B cell (primary cell): ENCODE measurements around the gene ITSN1. TPM values are rescaled to one million over a fixed set of nuclear protein-coding genes. Genes with fewer than 3 reads are reported as not detected.

ENCODE experiments used
- ATAC-seq: fragments of 200-7000 bp; cut with Tn5 transposase; one replicate; pipeline ENCODE4 v1.10.0; 2021; ENCODE audit warnings: low read depth, mild to moderate bottlenecking, moderate number of reproducible peaks, moderate library complexity
- CTCF ChIA-PET: fragments of 350-600 bp; sonication (Branson Sonifier 250); formaldehyde crosslinking; loops from one replicate; lab custom pipeline; 2021; ENCODE audit warnings: antibody characterized with exemption, inconsistent platforms; lab: Charles Lee
- POLR2A ChIA-PET: fragments of 350-600 bp; sonication (Branson Sonifier 250); formaldehyde crosslinking; loops from one replicate; lab custom pipeline; 2021; ENCODE audit warnings: antibody characterized with exemption; lab: Charles Lee
- DNase-seq: peaks from one replicate; pipeline ENCODE4 v3.0.0; 2013
- H2AFZ ChIP-seq: 2 replicates; pipeline ENCODE4 v1.6.1; 2012; ENCODE audit warnings: mild to moderate bottlenecking, low read depth, low read length; ENCODE audit not compliant: insufficient read depth, poor library complexity, severe bottlenecking
- H3K27ac ChIP-seq, 2 donors: 1 replicate in 1 of 2; 2 replicates in 1 of 2; pipeline ENCODE4 v1.5.1; 2012 to 2013; ENCODE audit warnings: low read length in 2 of 2, mild to moderate bottlenecking in 2 of 2, moderate library complexity in 1 of 2
- H3K27me3 ChIP-seq, 4 experiments: fragments of 200-600 bp in 1 of 4; sonication (generic) in 1 of 4; replicated peaks in 1 of 4; 1 replicate in 2 of 4; 2 replicates in 2 of 4; pipeline versions ENCODE4 v1.6.1 to v1.7.0; 2013 to 2016; ENCODE audit warnings: low read length in 3 of 4, mild to moderate bottlenecking in 2 of 4, mixed read lengths in 1 of 4, moderate library complexity in 1 of 4; ENCODE audit not compliant: insufficient read depth in 4 of 4, control insufficient read depth in 3 of 4; ENCODE audit errors: control extremely low read depth in 1 of 4
- H3K36me3 ChIP-seq, 2 experiments: replicated peaks in 1 of 2; 1 replicate in 1 of 2; 2 replicates in 1 of 2; pipeline versions ENCODE4 v1.6.1 to v1.7.1; 2013; ENCODE audit warnings: low read length in 1 of 2; ENCODE audit not compliant: insufficient read depth in 2 of 2, control insufficient read depth in 1 of 2; ENCODE audit errors: control extremely low read depth in 1 of 2, extremely low read depth in 1 of 2
- H3K4me1 ChIP-seq, 2 donors: fragments of 200-600 bp in 1 of 2; sonication (generic) in 1 of 2; 1 replicate in 1 of 2; 2 replicates in 1 of 2; pipeline versions ENCODE4 v1.5.1 to v1.6.1; 2013 to 2017; ENCODE audit warnings: low read length in 2 of 2; ENCODE audit not compliant: control insufficient read depth in 2 of 2, insufficient read depth in 2 of 2
- H3K4me2 ChIP-seq: replicated peaks from 2 replicates; pipeline ENCODE3; 2012; ENCODE audit warnings: mild to moderate bottlenecking, low read depth, low read length; ENCODE audit not compliant: poor library complexity, severe bottlenecking
- H3K4me3 ChIP-seq, 5 experiments: fragments of 200-600 bp in 1 of 5; sonication (generic) in 1 of 5; 1 replicate in 3 of 5; 2 replicates in 2 of 5; pipeline versions ENCODE4 v1.5.1 to v1.7.0; 2011 to 2016; ENCODE audit warnings: low read length in 4 of 5, mild to moderate bottlenecking in 4 of 5, low read depth in 2 of 5, control low read depth in 1 of 5, moderate library complexity in 1 of 5; ENCODE audit not compliant: insufficient read depth in 1 of 5; ENCODE audit errors: control extremely low read depth in 1 of 5, extremely low read depth in 1 of 5
- H3K79me2 ChIP-seq: fragments of 200-600 bp; sonication (generic); one replicate; pipeline ENCODE4 v1.6.0; 2016; ENCODE audit warnings: low read length; ENCODE audit not compliant: control insufficient read depth, insufficient read depth
- H3K9ac ChIP-seq: fragments of 200-600 bp; sonication (generic); 2 replicates; pipeline ENCODE4 v1.6.1; 2017; ENCODE audit warnings: mild to moderate bottlenecking, low read length, moderate library complexity
- H3K9me3 ChIP-seq, 3 donors: one replicate each; pipeline versions ENCODE4 v1.6.1 to v1.7.1; 2013; ENCODE audit warnings: low read length in 2 of 3; ENCODE audit not compliant: control insufficient read depth in 2 of 3, insufficient read depth in 1 of 3; ENCODE audit errors: control extremely low read depth in 1 of 3
- H4K20me1 ChIP-seq: 2 replicates; pipeline ENCODE4 v1.6.0; 2012; ENCODE audit warnings: mild to moderate bottlenecking, low read length; ENCODE audit not compliant: insufficient read depth, control insufficient read depth, poor library complexity, severe bottlenecking
- H3K27ac Mint-ChIP-seq: one replicate; pipeline ENCODE4 v1.8.0; 2021; ENCODE audit warnings: mixed read lengths
- H3K27me3 Mint-ChIP-seq: one replicate; pipeline ENCODE4 v1.8.0; 2021; ENCODE audit warnings: mixed read lengths
- H3K4me1 Mint-ChIP-seq: one replicate; pipeline ENCODE4 v1.8.0; 2021; ENCODE audit warnings: mixed read lengths
- H3K4me3 Mint-ChIP-seq: one replicate; pipeline ENCODE4 v1.8.0; 2021; ENCODE audit warnings: mixed read lengths
- H3K9me3 Mint-ChIP-seq: one replicate; pipeline ENCODE4 v1.8.0; 2022; ENCODE audit warnings: mixed read lengths; ENCODE audit not compliant: insufficient read depth
- EZH2 ChIP-seq: IDR thresholded peaks from 2 replicates; pipeline ENCODE4 v1.6.1; 2012; ENCODE audit warnings: borderline replicate concordance, low read depth, mild to moderate bottlenecking, moderate library complexity, low read length; ENCODE audit not compliant: insufficient read depth, poor library complexity, severe bottlenecking
- WGBS: methylation state at CpG from one replicate; pipeline ENCODE4 v1.1.5; 2013; ENCODE audit warnings: missing lambda C conversion rate; ENCODE audit not compliant: insufficient coverage; 5-methylcytosine and 5-hydroxymethylcytosine counted together
- intact Hi-C: fragments of 100-400 bp; cut with micrococcal nuclease; formaldehyde crosslinking; loops from one replicate; pipeline ENCODE4 v1.10.0; 2022
- polyA plus RNA-seq: library from polyadenylated mRNA; depleted of rRNA; stranded (reverse); fragments of >200 nt; gene quantifications from 2 replicates; pipeline ENCODE4 v1.2.3, GENCODE V29; 2012
- total RNA-seq, 2 donors: library from RNA; stranded (reverse); fragments of 120-200 nt in 1 of 2; gene quantifications; 1 replicate in 1 of 2; 2 replicates in 1 of 2; pipeline versions ENCODE4 v1.2.3 to v1.2.4, GENCODE V29; 2013 to 2022
- TF ChIP-seq, protein P1 (sequence below): fragments of 200-600 bp; IDR thresholded peaks from one replicate; pipeline ENCODE4 v1.8.0; 2022; ENCODE audit warnings: antibody characterized with exemption, mild to moderate bottlenecking

Gene ITSN1
- total and polyA plus RNA-seq, 2 donors (not counting 1 experiment from before 2014, with no cell fraction given): 0.31 to 2.4 TPM

- Mint-ChIP-seq H3K9me3 (no peaks in the 10 kb centered on the region), H3K4me3 (no peak overlapping the region), H3K4me1 (no peaks in the 10 kb centered on the region), H3K27me3 (peaks cover 14% of the 10 kb centered on the region), H3K27ac (no peak overlapping the region)
- Histone ChIP-seq H3K36me3 (no peaks in the 10 kb centered on the region), H3K4me2 (no peak overlapping the region), H4K20me1 (no peaks in the 10 kb centered on the region), H3K27ac (no peak overlapping the region), H2AFZ (no peak overlapping the region), H3K9ac (no peak overlapping the region), H3K4me3 (no peak overlapping the region), H3K79me2 (no peaks in the 10 kb centered on the region), H3K9me3 (peaks cover 0 to 5% (median 0%) of the 10 kb centered on the region in 3 donors), H3K27me3 (no peaks in the 10 kb centered on the region), H3K4me1 (no peaks in the 10 kb centered on the region)
- intact Hi-C loops: no loop called here
- POLR2A ChIA-PET: no interaction called here
- CTCF ChIA-PET: no interaction called here
- ATAC-seq (no peak), DNase-seq (no peak)
- WGBS: 88% methylated on average over 2 of the region's 3 CpGs
- TF ChIP-seq, protein P1, sequence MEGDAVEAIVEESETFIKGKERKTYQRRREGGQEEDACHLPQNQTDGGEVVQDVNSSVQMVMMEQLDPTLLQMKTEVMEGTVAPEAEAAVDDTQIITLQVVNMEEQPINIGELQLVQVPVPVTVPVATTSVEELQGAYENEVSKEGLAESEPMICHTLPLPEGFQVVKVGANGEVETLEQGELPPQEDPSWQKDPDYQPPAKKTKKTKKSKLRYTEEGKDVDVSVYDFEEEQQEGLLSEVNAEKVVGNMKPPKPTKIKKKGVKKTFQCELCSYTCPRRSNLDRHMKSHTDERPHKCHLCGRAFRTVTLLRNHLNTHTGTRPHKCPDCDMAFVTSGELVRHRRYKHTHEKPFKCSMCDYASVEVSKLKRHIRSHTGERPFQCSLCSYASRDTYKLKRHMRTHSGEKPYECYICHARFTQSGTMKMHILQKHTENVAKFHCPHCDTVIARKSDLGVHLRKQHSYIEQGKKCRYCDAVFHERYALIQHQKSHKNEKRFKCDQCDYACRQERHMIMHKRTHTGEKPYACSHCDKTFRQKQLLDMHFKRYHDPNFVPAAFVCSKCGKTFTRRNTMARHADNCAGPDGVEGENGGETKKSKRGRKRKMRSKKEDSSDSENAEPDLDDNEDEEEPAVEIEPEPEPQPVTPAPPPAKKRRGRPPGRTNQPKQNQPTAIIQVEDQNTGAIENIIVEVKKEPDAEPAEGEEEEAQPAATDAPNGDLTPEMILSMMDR: no peak
- TF ChIP-seq EZH2: no peak
Measured at GRCh38 chr21:33825419-33825818, 183.1 kb downstream of the ITSN1 start.

DNA sequence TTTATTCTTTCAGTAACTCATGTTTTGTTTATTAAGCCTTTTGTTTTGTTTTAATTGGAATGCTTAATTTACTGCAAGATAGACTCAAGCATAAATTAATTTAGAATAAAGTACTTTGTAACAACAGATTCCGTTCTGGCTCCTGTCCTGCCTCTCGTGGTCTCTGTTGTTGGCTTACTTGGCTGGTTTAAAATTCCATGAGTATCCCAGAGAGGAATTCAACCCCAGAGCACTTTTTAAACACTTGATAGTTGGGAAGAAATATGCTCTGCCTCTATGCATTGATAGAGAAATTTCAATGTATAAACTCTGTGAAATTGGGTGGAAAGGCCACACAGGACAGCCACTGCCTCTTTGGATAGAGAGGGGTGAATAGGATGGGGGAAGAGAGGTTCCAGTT lies 183.6 kb downstream of the ITSN1 start:
- Histone ChIP-seq H3K27ac (no peak overlapping the region), H3K79me2 (no peaks in the 10 kb centered on the region), H3K36me3 (no peaks in the 10 kb centered on the region), H4K20me1 (no peaks in the 10 kb centered on the region), H2AFZ (no peak overlapping the region), H3K4me2 (no peak overlapping the region), H3K4me3 (no peak overlapping the region), H3K9me3 (peaks cover 0 to 5% (median 0%) of the 10 kb centered on the region in 3 donors), H3K27me3 (no peaks in the 10 kb centered on the region), H3K9ac (no peak overlapping the region), H3K4me1 (no peaks in the 10 kb centered on the region)
- no peak overlapping the region for H3K4me3 Mint-ChIP-seq
- H3K27ac Mint-ChIP-seq: no peak overlapping the region
- intact Hi-C loops: no loop called here
- ChIA-PET CTCF (no interaction called here), POLR2A (no interaction called here)
- no peaks in the 10 kb centered on the region for H3K9me3 Mint-ChIP-seq
- H3K4me1 Mint-ChIP-seq: no peaks in the 10 kb centered on the region
- DNase-seq: no peak
- no peak for ATAC-seq
- peaks cover 15% of the 10 kb centered on the region for H3K27me3 Mint-ChIP-seq
- no CpG with 5 or more reads among the region's 2 CpGs for WGBS
- no peak for TF ChIP-seq EZH2
- TF ChIP-seq, protein P1: no peak
